Upper lobe of right lung (tissue), 1 donor: ENCODE results near the gene PITRM1. TPM values are rescaled to one million over a fixed set of nuclear protein-coding genes. Genes with fewer than 3 reads are reported as not detected.
A peak's percentile ranks its signal among the peaks of the same experiment; 100 is the strongest.
"Not testable (repeated sequence)": the region's sequence is repeated elsewhere in the genome, so short reads cannot be mapped to it uniquely, and the experiment has no call there.

ENCODE experiments used
- ATAC-seq: fragments of 200-7000 bp; cut with Tn5 transposase; one replicate; pipeline ENCODE4 v1.9.1; 2020; ENCODE audit warnings: mild to moderate bottlenecking, moderate library complexity
- DNase-seq: peaks from one replicate; pipeline ENCODE4 v3.0.0-alpha.2; 2020
- H3K27ac ChIP-seq: fragments of 200-600 bp; one replicate; pipeline ENCODE4 v1.8.0; 2022
- H3K27me3 ChIP-seq: fragments of 200-600 bp; one replicate; pipeline ENCODE4 v1.8.0; 2022; ENCODE audit warnings: mild to moderate bottlenecking
- H3K36me3 ChIP-seq: fragments of 200-600 bp; one replicate; pipeline ENCODE4 v1.8.0; 2022
- H3K4me1 ChIP-seq: fragments of 200-600 bp; one replicate; pipeline ENCODE4 v1.8.0; 2022
- H3K4me3 ChIP-seq: fragments of 200-600 bp; one replicate; pipeline ENCODE4 v1.8.0; 2022; ENCODE audit warnings: mild to moderate bottlenecking
- H3K9me3 ChIP-seq: fragments of 200-600 bp; one replicate; pipeline ENCODE4 v1.8.0; 2022
- CTCF ChIP-seq: fragments of 200-600 bp; IDR thresholded peaks from one replicate; pipeline ENCODE4 v1.8.0; 2022; ENCODE audit warnings: antibody characterized with exemption
- intact Hi-C: fragments of 100-400 bp; cut with DNase I; formaldehyde crosslinking; loops from one replicate; pipeline ENCODE4 v1.11.0; 2022
- total RNA-seq: library from RNA; stranded (reverse); fragmentation: NEBNext Ultra II Directional; extraction: Animal tissue kit (Norgen Biotek cat#: 25700); gene quantifications from one replicate; pipeline ENCODE4 v1.2.1, GENCODE V29; 2021
- donor health status: DM: no; HTN: yes; CAD: no; lungs with severe emphysema.

Gene PITRM1
- total RNA-seq, 1 donor from 2014 or later = 65.0 TPM

DNA sequence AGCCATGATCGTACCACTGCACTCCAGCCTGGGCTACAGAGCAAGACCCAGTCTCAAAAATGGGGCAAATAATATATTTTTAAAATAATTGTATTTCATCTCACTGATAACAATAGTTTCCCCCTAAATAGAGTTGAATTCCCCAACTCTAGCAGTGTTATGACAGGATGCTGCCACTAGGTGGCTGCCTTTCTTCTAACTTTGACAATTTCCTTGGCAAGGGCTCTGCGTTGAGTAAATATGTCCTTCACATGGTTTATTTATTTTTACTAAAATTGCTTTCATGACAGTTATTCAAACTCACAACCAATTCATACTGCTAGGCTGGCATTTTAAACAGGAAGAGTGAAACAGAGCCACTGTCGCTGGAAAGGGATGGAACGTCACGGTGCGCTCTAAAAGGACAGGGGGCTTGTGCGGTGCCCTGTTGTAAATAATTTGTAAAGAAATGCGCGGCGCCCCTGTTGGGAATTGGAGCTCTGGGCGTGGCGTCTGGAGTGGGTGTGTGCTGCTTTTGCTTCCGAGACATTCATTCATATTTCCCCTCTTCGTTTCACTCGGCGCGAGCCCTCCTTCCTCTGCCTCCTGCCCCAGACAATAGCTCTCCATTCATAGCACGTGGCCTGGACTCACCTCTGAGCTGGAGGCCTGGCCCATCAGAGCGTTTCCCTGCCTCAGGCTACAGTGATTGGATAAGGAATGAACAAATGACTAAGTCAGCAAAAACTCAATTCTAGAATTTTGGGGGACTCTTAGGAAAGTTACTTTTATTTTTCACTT is 20.5 kb upstream of the PITRM1 start:
- Histone ChIP-seq H3K36me3 (no peaks in the 10 kb centered on the region), H3K4me1 (peaks cover 24% of the 10 kb centered on the region), H3K4me3 (peak overlapping the region; percentile 39), H3K27me3 (no peaks in the 10 kb centered on the region), H3K9me3 (no peaks in the 10 kb centered on the region), H3K27ac (peak overlapping the region; percentile 45)
- intact Hi-C loops = loop anchor here (10.0 kb wide), 1 partner anchor 1572 kb away; no protein-coding TSS in a partner anchor
- ATAC-seq (peak; percentile 66), DNase-seq (no peak)
- TF ChIP-seq CTCF = peak; percentile 95

DNA sequence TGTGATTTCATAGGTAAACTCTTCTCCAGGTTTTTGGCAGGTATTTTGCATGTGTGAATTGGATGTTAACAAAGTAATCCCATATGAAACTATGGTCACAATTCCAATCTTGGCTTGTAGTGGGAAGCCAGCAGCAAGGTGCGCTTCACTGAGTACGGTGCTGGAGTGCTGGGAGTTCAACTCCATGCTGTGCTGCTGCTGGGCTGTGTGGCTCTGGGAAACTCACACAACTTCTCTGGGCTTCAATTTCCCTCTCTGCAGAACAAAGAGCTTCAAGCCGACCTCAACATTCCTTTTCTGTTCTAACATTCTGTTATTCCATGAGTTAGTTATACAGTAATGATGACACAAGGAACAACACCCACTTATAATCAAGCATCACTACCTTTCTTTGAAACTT is 18.2 kb upstream of the PITRM1 start:
- no peak for DNase-seq
- TF ChIP-seq CTCF = no peak
- intact Hi-C loops = loop anchor here (10.0 kb wide), 1 partner anchor 1574 kb away; no protein-coding TSS in a partner anchor
- Histone ChIP-seq H3K9me3 (no peaks in the 10 kb centered on the region), H3K4me1 (peaks cover 9% of the 10 kb centered on the region), H3K27ac (no peak overlapping the region), H3K4me3 (no peak overlapping the region), H3K27me3 (no peaks in the 10 kb centered on the region), H3K36me3 (no peaks in the 10 kb centered on the region)
- ATAC-seq = no peak

DNA sequence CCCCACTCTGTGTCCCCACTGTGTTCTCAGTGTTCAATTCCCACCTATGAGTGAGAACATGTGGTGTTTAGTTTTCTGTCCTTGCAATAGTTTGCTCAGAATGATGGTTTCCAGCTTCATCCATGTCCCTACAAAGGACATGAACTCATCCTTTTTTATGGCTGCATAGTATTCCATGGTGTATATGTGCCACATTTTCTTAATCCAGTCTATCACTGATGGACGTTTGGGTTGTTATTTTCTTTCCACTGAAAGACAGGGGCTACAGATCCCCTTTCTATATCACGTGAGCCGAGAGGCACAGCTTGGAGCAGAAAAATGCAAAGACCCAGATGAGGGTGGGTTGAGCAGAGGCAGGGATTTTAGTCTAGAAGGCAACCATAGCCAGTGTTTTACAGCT is 14.6 kb upstream of the PITRM1 start:
- H3K27me3 ChIP-seq, H3K4me3 ChIP-seq, H3K9me3 ChIP-seq, ATAC-seq, intact Hi-C loops, H3K4me1 ChIP-seq, H3K36me3 ChIP-seq, H3K27ac ChIP-seq, DNase-seq: not testable (repeated sequence)

DNA sequence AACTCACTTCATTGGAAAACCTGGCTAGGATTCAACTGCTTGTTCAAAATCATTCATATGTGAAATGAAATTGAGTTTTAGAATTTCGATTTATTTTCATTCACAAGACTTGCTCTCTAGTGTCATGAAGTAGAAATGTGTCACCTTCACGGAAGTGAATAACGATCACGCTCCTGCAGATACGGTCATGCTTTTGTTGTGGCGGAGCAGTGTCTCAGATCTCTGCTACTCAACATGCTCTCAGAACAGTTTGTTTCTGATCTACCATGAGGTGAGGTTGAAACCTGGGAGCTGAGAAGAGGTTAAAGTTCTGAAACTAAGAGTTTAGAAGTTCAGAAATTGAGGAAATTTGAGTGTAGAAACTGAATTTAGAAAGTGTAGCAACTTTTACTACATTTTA is 13.8 kb upstream of the PITRM1 start:
- intact Hi-C loops = no loop called here
- no peaks in the 10 kb centered on the region for H3K36me3 ChIP-seq
- no peaks in the 10 kb centered on the region for H3K27me3 ChIP-seq
- no peaks in the 10 kb centered on the region for H3K9me3 ChIP-seq
- TF ChIP-seq CTCF = no peak
- DNase-seq = no peak
- no peak for ATAC-seq
- H3K4me3 ChIP-seq = no peak overlapping the region
- no peak overlapping the region for H3K27ac ChIP-seq
- H3K4me1 ChIP-seq = no peaks in the 10 kb centered on the region

GRCh38 chr10:3185386-3185785 is 12.8 kb upstream of the PITRM1 start:
- Histone ChIP-seq H3K4me1 (no peaks in the 10 kb centered on the region), H3K36me3 (no peaks in the 10 kb centered on the region), H3K4me3 (no peak overlapping the region), H3K9me3 (no peaks in the 10 kb centered on the region), H3K27ac (no peak overlapping the region), H3K27me3 (no peaks in the 10 kb centered on the region)
- no peak for TF ChIP-seq CTCF
- intact Hi-C loops = no loop called here
- no peak for ATAC-seq
- no peak for DNase-seq

- ATAC-seq (no peak), DNase-seq (no peak)
- Histone ChIP-seq H3K9me3 (no peaks in the 10 kb centered on the region), H3K27ac (no peak overlapping the region), H3K4me1 (no peaks in the 10 kb centered on the region), H3K27me3 (no peaks in the 10 kb centered on the region), H3K36me3 (no peaks in the 10 kb centered on the region), H3K4me3 (no peak overlapping the region)
- no peak for TF ChIP-seq CTCF
- intact Hi-C loops = no loop called here
These were observed 7.9 kb upstream of the PITRM1 start for GRCh38 chr10:3180355-3181025.
